Stomach smooth muscle (tissue), 2 donors: ENCODE results near the gene CUBN.
A peak's percentile ranks its signal among the peaks of the same experiment; 100 is the strongest.
"Not testable (repeated sequence)": the region's sequence is repeated elsewhere in the genome, so short reads cannot be mapped to it uniquely, and the experiment has no call there.

Experiments used
- H3K27ac ChIP-seq: one replicate; pipeline ENCODE4 v1.7.0; 2013; ENCODE audit warnings: mild to moderate bottlenecking, low read length, inconsistent platforms
- H3K27me3 ChIP-seq, 2 donors: one replicate each; pipeline ENCODE4 v1.7.0; 2013; ENCODE audit warnings: low read length in 2 of 2; ENCODE audit not compliant: insufficient read depth in 2 of 2, control insufficient read depth in 1 of 2
- H3K36me3 ChIP-seq, 2 donors: one replicate each; pipeline ENCODE4 v1.7.0; 2013; ENCODE audit warnings: low read length in 2 of 2; ENCODE audit not compliant: control insufficient read depth in 2 of 2, insufficient read depth in 2 of 2
- H3K4me1 ChIP-seq: one replicate; pipeline ENCODE4 v1.7.0; 2013; ENCODE audit warnings: low read length; ENCODE audit not compliant: control insufficient read depth, insufficient read depth
- H3K4me3 ChIP-seq, 2 donors: one replicate each; pipeline ENCODE4 v1.7.0; 2013; ENCODE audit warnings: low read length in 2 of 2
- H3K9ac ChIP-seq, 2 donors: one replicate each; pipeline ENCODE4 v1.7.0; 2013; ENCODE audit warnings: low read length in 2 of 2, mild to moderate bottlenecking in 1 of 2
- H3K9me3 ChIP-seq, 2 donors: one replicate each; pipeline ENCODE4 v1.7.0; 2013; ENCODE audit warnings: low read length in 2 of 2; ENCODE audit not compliant: control insufficient read depth in 2 of 2
- donor health status: healthy.
- donor health status: Pancreatic carcinoma.

The CUBN gene

GRCh38 chr10:16847644-16848043 is 282.0 kb downstream of the CUBN start:
- no peaks in the 10 kb centered on the region for H3K4me1 ChIP-seq
- H3K27ac ChIP-seq = no peak overlapping the region
- no peaks in the 10 kb centered on the region for H3K9me3 ChIP-seq
- no peak overlapping the region for H3K9ac ChIP-seq
- no peaks in the 10 kb centered on the region for H3K27me3 ChIP-seq
- H3K36me3 ChIP-seq = no peaks in the 10 kb centered on the region
- no peak overlapping the region for H3K4me3 ChIP-seq

GRCh38 chr10:16845248-16845647 is 284.4 kb downstream of the CUBN start:
- Histone ChIP-seq H3K9ac (no peak overlapping the region), H3K9me3 (no peaks in the 10 kb centered on the region), H3K36me3 (no peaks in the 10 kb centered on the region), H3K27me3 (no peaks in the 10 kb centered on the region), H3K4me1 (no peaks in the 10 kb centered on the region), H3K27ac (no peak overlapping the region), H3K4me3 (no peak overlapping the region)

- Histone ChIP-seq H3K27ac (no peak overlapping the region), H3K27me3 (no peaks in the 10 kb centered on the region), H3K36me3 (no peaks in the 10 kb centered on the region), H3K4me3 (no peak overlapping the region), H3K9ac (no peak overlapping the region), H3K4me1 (no peaks in the 10 kb centered on the region), H3K9me3 (no peaks in the 10 kb centered on the region)
These were observed 286.2 kb downstream of the CUBN start for GRCh38 chr10:16843252-16843870.

GRCh38 chr10:16835228-16835627 is 294.4 kb downstream of the CUBN start:
- H3K9me3 ChIP-seq = no peaks in the 10 kb centered on the region
- no peak overlapping the region for H3K27ac ChIP-seq
- no peaks in the 10 kb centered on the region for H3K36me3 ChIP-seq
- H3K27me3 ChIP-seq = no peaks in the 10 kb centered on the region
- H3K9ac ChIP-seq = no peak overlapping the region
- H3K4me3 ChIP-seq = no peak overlapping the region
- peaks cover 8% of the 10 kb centered on the region for H3K4me1 ChIP-seq

- H3K9ac ChIP-seq = peak overlapping the region in 1 of 2 donors; percentile 47
- H3K27me3 ChIP-seq = no peaks in the 10 kb centered on the region
- H3K4me3 ChIP-seq = peak overlapping the region in 1 of 2 donors; percentile 35
- H3K9me3 ChIP-seq = no peaks in the 10 kb centered on the region
- no peaks in the 10 kb centered on the region for H3K36me3 ChIP-seq
- H3K27ac ChIP-seq = peak overlapping the region; percentile 31
- H3K4me1 ChIP-seq = peaks cover 12% of the 10 kb centered on the region
These were observed 297.1 kb downstream of the CUBN start for GRCh38 chr10:16832351-16833080.

- Histone ChIP-seq H3K4me1 (peaks cover 12% of the 10 kb centered on the region), H3K36me3 (no peaks in the 10 kb centered on the region), H3K4me3 (no peak overlapping the region), H3K27me3 (no peaks in the 10 kb centered on the region), H3K9ac (no peak overlapping the region), H3K27ac (no peak overlapping the region), H3K9me3 (no peaks in the 10 kb centered on the region)
These were observed 300.9 kb downstream of the CUBN start for GRCh38 chr10:16828701-16829175.

GRCh38 chr10:16828114-16828568 is 301.5 kb downstream of the CUBN start:
- no peak overlapping the region for H3K9ac ChIP-seq
- H3K9me3 ChIP-seq = no peaks in the 10 kb centered on the region
- no peaks in the 10 kb centered on the region for H3K36me3 ChIP-seq
- H3K27me3 ChIP-seq = no peaks in the 10 kb centered on the region
- no peak overlapping the region for H3K27ac ChIP-seq
- peaks cover 7% of the 10 kb centered on the region for H3K4me1 ChIP-seq
- H3K4me3 ChIP-seq = peak overlapping the region in 1 of 2 donors; percentile 40

GRCh38 chr10:16827474-16827873 is 302.1 kb downstream of the CUBN start:
- H3K9ac ChIP-seq, H3K27ac ChIP-seq, H3K4me1 ChIP-seq, H3K9me3 ChIP-seq, H3K4me3 ChIP-seq, H3K36me3 ChIP-seq, H3K27me3 ChIP-seq: not testable (repeated sequence)

- H3K9me3 ChIP-seq = peaks cover 0 to 4% of the 10 kb centered on the region in 2 donors
These were observed 306.8 kb downstream of the CUBN start for GRCh38 chr10:16822726-16823360.

GRCh38 chr10:16822027-16822426 is 307.6 kb downstream of the CUBN start:
- Histone ChIP-seq H3K9ac (no peak overlapping the region), H3K36me3 (no peaks in the 10 kb centered on the region), H3K27ac (no peak overlapping the region), H3K9me3 (peaks cover 0 to 4% of the 10 kb centered on the region in 2 donors), H3K27me3 (no peaks in the 10 kb centered on the region), H3K4me3 (no peak overlapping the region), H3K4me1 (peaks cover 1% of the 10 kb centered on the region)

More at GRCh38 chr10:16822726-16823360, 306.8 kb downstream of the CUBN start:
- H3K4me3 ChIP-seq = no peak overlapping the region
- no peak overlapping the region for H3K9ac ChIP-seq
- H3K27me3 ChIP-seq = no peaks in the 10 kb centered on the region
- no peak overlapping the region for H3K27ac ChIP-seq
- no peaks in the 10 kb centered on the region for H3K4me1 ChIP-seq
- H3K36me3 ChIP-seq = no peaks in the 10 kb centered on the region
